ENCODE measurements around the gene KAT2B.

KAT2B gene

DNA sequence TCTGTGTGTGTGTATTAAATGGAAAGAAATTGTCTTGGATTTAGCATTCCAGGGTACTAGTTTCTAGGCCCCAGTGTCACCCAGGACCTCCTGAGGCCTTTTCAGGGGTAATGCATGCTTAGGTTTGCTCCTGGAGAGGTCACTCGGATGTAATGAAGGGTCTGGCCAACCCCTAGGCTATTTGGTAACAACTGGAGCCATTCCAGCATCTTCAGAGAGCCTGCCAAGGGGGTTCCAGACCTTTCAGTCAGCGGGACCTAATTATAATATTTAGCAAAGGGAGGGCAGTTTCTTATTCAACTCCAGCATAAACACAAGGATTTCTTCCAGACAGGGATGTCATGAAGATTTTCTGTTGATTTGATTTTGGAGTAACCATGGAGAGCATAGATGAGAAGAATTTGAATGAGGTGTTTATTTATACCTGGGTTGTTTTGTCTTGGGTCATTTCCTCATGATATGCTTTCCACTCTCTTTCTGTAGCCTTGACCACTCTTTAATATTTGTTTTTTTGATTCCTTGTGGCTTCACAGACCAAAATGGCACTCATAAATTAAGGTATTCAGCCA, 17.4 kb downstream of the KAT2B start:
- DNase-seq (ENCODE audit: low read depth): peak; percentile 56
- H3K4me3 ChIP-seq (ENCODE audit: low read depth, low read length): no peak overlapping the region
- TF ChIP-seq, protein P1, sequence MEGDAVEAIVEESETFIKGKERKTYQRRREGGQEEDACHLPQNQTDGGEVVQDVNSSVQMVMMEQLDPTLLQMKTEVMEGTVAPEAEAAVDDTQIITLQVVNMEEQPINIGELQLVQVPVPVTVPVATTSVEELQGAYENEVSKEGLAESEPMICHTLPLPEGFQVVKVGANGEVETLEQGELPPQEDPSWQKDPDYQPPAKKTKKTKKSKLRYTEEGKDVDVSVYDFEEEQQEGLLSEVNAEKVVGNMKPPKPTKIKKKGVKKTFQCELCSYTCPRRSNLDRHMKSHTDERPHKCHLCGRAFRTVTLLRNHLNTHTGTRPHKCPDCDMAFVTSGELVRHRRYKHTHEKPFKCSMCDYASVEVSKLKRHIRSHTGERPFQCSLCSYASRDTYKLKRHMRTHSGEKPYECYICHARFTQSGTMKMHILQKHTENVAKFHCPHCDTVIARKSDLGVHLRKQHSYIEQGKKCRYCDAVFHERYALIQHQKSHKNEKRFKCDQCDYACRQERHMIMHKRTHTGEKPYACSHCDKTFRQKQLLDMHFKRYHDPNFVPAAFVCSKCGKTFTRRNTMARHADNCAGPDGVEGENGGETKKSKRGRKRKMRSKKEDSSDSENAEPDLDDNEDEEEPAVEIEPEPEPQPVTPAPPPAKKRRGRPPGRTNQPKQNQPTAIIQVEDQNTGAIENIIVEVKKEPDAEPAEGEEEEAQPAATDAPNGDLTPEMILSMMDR (conservative IDR thresholded peaks at IDR 0.05; ENCODE audit: low read depth, low read length): no peak

DNA sequence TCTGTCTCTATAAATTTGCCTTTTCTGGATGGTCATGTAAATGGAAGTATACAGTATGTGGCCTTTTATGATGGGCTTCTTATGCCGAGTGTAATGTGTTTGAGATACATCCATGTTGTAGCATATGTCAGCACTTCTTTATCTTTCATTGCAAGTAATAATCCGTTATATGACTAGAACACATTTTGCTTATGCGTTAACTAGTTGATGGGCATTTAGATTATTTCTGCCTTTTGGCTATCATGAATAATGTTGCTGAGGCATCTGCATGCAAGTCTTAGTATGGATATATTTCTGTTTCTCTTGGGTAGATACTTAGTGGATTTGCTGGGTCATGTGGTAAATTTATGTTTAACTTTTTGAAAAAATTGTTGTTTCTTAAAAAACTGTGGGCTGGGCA, 19.7 kb downstream of the KAT2B start:
- TF ChIP-seq, protein P1 (conservative IDR thresholded peaks at IDR 0.05; ENCODE audit: low read depth, low read length): no peak
- no peak for DNase-seq (ENCODE audit: low read depth)
- no peak overlapping the region for H3K4me3 ChIP-seq (ENCODE audit: low read depth, low read length)

- DNase-seq (ENCODE audit: low read depth): peak; percentile 72
- H3K4me3 ChIP-seq (ENCODE audit: low read depth, low read length): peak overlapping the region; percentile 10
- TF ChIP-seq, protein P1 (conservative IDR thresholded peaks at IDR 0.05; ENCODE audit: low read depth, low read length): no peak
These were observed 20.9 kb downstream of the KAT2B start for GRCh38 chr3:20060974-20061685.

GRCh38 chr3:20062996-20063395, 22.8 kb downstream of the KAT2B start:
- no peak for DNase-seq (ENCODE audit: low read depth)
- TF ChIP-seq, protein P1 (conservative IDR thresholded peaks at IDR 0.05; ENCODE audit: low read depth, low read length): no peak
- H3K4me3 ChIP-seq (ENCODE audit: low read depth, low read length): no peak overlapping the region

DNA sequence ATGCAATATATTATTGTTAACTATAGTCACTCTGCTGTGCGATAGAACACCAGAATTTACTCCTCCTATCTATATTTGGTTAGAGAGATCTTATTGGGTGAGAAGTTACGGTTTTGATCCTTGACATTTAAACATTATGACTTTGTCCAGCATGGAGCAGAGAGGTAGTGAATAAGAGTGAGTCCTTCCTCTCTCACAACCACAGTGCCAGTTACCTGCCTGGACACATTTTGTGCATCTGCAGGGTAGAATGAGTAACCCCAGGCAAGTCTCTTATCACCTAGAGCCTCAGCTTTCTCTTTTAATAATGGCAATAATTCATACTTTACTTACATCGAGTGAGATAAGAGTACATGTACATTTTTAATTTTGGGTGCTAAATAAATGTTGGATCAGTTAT, 24.1 kb downstream of the KAT2B start:
- H3K4me3 ChIP-seq (ENCODE audit: low read depth, low read length): no peak overlapping the region
- DNase-seq (ENCODE audit: low read depth): no peak
- TF ChIP-seq, protein P1 (conservative IDR thresholded peaks at IDR 0.05; ENCODE audit: low read depth, low read length): no peak

- H3K4me3 ChIP-seq (ENCODE audit: low read depth, low read length): no peak overlapping the region
- TF ChIP-seq, protein P1 (conservative IDR thresholded peaks at IDR 0.05; ENCODE audit: low read depth, low read length): no peak
- DNase-seq (ENCODE audit: low read depth): no peak
These were observed 24.7 kb downstream of the KAT2B start for GRCh38 chr3:20064796-20065564.

Measured in choroid plexus epithelial cell (primary cell).